Right hindlimb (tissue), 1 donor: ENCODE data around the gene S100A5.
"Not testable (repeated sequence)": the region's sequence is repeated elsewhere in the genome, so short reads cannot be mapped to it uniquely, and the experiment has no call there.

ENCODE experiments used
- DNase-seq: peaks from one replicate; pipeline ENCODE4 v3.0.0-alpha.2; 2018

Gene S100A5

DNA sequence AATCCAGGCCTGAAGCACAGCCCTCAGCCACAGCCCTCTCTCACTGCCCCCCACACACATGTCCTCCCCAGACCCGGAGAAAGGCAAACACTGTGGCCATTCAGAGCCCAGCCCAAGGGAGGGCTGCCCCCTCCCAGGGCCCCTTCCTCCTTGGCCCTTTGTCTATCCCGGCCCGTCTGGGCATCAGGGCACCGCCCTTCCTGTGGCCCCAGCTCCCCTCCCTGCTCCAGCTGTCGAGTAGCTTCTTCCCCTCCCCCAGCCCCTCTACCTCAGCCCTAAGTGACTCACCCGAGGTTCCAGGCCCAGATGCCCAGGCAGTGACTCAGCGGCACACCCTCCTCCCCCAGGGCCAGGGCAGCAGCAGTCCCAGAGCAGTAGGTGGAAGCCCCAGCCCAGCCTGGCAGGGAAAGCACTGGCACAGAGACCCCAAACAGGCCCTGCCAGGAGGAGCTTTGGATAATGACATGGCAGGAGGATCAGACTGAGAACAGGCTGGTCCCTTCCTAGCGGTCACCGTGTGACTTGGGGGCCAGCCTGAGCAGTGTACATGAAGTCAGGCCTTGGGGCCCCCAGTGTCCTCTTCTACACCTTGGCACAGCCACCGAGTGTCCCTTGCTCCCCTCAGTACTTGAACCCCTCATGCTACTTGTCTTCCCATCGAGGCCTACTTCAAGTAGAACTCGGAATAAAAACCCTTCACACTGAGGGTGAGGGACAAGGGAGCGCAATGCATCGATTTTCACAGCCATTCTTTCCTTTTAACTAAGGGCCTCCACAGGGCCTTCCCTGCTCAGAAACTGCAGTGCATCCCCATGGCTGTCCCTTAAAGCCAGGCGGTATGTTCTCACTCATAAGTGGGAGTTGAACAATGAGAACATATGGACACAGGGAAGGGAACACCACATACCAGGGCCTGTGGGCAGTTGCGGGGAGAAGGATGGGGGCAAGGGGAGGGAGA lies 26.0 kb upstream of the S100A5 start:
- peak; percentile 93 for DNase-seq

DNA sequence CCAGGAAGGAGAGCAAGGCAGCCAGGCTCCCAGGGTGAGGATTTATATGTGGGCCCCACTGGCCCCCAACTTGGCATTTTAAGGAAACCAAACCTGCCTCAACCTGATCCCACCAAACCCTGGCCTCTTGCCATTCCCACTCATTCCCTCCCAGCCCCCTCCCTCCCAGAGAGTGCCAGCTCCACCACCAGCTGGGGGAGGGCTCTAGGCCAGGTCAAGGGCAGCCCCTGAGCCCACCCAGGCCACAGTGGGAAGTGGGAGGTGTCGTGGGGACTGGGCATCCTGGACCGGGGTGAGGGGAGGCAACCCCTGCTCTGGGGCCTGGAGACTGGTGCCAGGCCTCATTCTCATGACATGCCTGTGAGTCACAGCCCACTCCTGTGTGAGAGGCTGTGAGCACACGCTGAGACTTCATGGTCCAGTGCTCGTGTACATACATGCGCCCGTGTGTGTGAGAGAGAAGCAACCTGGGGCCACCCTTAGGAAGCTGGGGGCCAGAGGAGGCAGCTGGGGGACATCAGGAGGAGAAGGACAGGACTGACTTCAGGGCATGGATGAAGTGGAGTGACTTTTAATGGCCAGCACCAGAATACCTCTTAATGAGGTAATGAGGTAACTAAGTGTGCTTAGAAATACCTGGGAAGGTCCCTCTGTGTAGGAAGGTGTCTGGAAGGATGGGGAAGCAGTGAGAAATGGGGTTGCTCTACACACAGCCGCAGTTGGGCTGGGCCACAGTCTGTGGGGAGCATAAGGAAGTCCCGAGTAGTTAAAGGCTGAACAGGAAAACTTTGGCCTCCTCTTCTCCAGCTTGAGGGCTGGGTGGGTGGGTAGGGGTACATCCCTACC lies 25.0 kb upstream of the S100A5 start, which contains the start of gene S100A2:
Gene S100A2, minus strand, starts transcription at position 316 of the 846 bp plus-strand sequence. CDS start 1,967 bp downstream, outside the sequence.
- peak; percentile 53 for DNase-seq

DNA sequence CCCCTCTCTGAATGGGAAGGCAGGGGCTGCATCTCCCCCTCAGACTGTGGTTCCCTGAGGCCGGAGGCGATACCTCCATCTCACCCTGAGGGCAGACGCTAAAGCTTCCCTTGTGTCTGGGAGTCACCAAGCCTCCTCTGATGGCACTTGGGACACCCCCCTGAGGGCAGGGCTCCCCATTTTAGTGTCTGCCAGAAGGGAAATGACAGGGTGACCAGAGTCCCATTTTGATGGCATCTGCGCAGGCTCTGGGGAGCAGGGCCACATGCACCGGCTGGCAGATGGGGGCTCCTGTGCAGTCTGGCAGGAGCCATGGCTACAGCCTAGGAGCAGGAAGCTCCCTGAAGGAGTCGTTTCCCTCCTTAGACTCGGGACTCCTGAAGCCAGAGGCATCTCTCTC lies 23.3 kb upstream of the S100A5 start:
- DNase-seq, result no peak

DNA sequence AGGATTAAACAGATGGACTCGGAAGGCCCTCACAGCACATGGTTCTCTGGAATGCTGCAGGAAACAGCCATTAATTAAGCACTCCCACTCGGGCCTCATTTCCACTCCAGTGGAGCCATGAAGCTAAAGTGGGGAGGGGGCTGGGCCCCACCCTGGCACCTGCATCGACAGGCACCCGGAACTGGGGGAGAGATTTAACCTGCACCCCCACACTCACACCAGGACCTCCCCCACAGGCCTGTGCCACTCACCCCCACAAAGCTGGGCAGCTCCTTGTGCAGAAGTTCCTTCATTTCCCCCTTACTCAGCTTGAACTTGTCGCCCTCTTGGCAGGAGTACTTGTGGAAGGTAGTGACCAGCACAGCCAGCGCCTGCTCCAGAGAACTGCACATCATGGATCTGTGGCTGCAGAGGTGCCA lies 22.8 kb upstream of the S100A5 start:
- no peak for DNase-seq

DNA sequence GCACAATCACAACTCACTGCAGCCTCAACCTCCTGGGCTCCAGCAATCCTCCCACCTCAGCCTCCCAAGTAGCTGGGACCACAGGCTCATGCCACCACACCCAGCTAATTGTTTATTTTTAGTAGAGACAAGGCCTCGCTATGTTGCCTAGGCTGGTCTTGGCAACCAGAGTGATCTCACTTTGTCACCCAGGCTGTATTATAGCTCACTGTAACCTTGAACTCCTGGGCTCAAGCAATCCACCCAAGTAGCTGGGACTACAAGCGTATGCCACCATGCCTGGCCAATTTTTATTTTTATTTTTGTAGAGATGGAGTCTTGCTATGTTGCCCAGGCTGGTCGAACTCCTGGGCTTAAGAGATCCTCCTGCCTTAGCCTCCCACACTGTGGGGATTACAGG lies 21.3 kb upstream of the S100A5 start:
- not testable (repeated sequence) for DNase-seq

DNA sequence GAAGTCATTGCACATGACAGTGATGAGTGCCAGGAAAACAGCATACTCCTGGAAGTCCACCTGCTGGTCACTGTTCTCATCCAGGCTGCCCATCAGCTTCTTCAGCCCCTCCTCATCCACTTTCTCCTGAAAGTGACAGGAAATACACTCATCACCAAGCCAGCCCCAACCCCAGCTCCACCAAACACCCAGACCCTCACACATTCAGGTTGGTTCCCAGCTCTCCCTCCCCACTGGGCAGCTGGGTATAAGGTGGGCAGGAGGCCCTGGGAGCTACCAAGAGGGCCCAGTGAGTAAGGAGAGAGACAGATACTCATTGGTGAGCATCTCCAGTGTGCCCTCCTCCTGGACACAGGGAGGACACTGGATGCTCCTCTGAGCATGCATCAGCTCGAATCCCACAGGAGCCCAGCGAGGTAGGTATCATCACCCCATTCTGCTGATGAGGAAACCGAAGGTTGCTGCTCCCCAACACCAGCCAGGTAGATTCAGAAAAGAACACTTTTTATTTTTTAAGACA lies 20.8 kb upstream of the S100A5 start:
- no peak for DNase-seq

DNA sequence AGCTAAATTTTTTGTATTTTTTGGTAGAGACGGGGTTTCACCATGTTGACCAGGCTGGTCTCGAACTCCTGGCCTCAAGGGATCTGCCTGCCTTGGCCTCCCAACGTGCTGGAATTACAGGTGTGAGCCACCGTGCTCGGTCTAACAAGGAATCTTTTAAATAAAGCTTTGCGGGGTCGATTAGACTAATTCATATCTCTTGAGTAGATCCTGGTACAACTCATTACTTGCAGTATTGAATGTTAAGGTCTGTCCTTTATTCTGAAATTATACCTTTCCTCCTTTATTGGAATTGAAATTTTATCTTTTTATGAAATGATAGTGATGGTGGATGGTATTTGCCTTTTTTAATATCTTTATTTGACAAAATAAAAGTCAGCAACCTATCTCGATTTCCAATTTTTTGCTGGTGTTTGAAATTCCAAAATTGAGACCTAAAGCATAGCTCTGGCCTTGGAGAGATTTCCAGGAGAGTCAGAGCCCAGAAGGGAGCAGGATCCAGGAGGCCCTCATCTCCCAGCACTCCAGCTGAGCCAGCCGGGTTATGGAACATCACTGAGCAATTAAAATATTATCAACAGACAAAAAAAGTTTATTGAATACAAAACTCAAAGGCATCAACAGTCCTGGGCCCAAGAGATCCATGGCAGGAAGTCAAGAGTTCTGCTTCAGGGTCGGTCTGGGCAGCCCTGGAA lies 20.2 kb upstream of the S100A5 start:
- no peak for DNase-seq

DNA sequence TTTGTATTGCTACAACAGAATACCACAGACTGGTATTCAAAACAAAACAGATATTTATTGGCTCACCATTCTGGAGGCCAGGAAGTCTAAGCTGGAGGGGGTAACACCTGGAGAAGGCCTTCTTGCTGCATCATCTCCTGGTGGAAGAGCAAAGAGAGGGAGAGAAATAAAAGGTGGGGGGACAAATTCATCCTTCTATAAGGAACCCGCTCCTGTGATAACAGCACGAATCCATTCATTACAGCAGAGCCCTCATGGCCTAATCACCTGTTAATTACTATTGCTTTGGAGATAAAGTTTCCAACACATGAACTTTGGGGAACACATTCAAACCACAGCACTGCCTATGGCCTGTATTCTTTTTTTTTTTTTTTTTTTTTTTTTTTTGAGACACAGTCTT lies 19.5 kb upstream of the S100A5 start:
- no peak for DNase-seq

DNA sequence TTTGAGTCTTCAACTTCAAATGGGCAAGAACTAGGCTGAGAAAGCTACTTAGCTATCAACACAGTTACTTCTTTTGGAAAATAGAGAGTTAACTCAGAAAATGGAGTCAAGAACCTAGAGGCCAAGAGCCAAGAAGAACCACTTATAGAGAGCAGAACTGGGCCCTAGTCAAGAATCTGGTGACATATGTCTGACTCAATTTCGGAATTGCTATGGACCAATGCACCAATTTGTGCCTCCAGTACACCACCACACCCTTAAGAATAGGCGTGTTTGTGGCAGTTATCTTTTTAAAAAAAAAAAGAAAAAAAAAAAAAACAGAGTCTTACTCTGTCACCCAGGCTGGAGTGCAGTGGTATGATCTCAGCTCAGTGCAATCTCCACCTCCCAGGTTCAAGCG lies 17.1 kb upstream of the S100A5 start:
- no peak for DNase-seq

DNA sequence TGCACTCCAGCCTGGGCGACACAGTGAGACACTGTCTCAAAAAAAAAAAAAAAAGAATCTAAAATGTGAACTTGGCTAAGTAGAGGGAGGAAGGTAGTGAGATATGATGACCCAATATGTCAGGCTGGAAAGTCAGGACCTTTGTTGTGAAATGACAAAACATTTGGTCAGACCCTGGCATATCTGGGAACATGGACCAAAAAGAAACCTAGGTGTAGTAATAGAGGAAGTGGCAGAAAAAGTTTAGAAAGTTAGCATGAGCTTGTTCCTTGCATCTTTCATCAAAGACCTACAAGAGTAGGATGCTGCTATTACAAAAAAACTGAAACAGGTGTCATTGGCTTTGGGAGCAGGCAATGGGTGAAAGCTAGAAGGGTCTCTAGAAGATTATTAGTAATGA lies 15.6 kb upstream of the S100A5 start:
- DNase-seq, result no peak

DNA sequence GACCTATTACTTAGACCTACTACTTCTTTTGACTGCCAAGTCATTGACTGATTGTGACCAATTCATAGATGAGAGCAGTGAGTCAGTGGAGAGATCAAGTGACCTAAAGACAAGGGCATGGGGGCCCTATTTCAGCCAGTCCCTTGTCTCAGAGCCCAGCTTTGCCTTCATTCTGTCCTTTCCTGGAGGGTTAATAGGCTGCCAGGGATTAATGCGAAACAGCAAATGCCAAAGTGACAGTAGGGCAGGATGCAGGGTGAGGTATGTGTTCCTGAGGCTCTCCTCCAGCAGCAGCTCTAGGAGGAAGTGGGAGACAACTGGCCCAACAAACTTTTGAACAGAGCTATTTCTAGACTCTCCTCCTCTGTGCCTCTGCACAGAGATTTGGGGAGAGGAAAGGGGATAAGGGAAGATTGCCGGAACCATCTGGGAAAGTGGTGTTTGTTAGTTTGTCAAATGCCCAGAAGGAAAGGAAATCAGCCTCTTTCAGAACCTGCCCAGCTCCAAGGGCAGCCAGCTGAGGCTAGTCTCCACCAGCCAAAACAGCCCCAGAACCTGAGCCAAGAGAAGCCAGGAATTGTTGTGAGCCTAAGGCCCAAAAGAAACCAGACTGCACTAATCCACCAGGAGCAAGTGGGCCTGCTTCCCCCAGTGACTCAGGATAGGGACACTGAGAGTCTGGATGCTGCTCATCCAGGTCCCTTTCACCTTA lies 13.3 kb upstream of the S100A5 start:
- peak; percentile 60 for DNase-seq

DNA sequence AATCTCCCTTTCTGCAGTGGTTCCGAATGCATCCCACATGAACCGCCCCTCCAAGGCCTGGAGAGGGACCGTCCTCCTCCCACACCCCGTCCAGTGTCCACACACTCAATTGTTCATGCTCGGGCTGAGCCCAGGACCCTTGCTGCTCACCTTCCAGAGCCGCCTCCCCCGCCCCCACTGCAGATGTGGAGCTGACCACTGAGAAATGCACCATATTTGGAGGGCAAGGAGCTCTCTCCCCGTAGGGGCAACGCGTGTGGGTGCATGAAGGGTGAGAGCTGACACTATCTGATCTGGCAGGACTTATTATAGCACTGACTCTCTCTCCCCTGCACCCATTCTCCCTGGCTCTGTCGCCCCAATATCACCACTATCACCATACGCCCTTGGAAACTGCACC lies 12.4 kb upstream of the S100A5 start:
- DNase-seq, result no peak

DNA sequence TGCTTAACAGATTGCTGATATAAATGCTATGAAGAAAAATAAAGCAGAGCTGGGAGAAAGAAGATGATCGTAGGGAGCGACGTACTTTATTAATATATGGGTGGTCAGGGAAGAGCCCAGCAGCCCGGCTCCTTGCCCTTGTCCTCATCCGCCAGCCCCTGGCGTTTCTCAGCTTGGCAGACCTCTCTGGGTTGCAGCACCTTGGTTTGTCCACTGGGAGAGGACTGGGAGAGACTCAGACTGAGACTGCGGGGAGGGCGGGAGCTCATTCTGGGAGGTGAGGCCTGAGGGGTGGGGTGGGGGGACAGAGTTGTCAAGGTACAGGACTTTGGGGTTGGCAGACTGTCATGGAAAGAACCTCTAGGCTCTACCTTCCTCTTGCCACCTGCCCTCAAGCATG lies 11.6 kb upstream of the S100A5 start:
- no peak for DNase-seq

DNA sequence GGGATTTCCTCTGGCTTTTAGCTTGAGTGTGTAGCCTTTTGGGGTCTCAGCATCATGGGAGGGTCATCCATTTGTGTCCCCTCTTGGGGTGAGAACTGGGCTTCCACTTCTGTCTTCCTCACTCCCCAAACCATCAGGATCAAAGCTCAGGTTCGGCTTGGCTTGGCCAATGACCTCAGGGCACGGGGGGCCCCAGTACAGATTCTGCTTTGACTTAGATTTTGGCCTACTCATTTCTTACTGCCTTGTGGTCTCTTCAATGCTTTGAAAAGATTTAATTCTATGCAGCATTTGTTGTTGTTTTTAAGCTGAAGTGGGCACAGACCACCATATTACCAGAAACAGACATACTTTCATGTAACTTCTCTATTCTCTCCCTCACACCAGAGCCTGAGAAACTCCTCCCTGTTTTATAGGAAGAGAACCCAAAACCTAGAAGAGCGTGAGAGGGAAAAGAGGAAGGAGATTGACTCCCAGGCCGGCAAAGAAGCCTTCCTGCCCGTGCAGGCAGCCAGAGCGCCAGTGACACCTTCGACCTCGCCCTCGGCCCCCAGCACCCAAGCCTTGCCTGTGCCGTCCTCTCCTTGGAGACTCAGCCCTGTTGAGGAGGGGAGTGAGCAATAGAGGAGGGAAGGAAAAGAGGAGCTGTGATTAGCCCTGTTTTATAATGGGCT lies 10.2 kb upstream of the S100A5 start:
- DNase-seq, result no peak

DNA sequence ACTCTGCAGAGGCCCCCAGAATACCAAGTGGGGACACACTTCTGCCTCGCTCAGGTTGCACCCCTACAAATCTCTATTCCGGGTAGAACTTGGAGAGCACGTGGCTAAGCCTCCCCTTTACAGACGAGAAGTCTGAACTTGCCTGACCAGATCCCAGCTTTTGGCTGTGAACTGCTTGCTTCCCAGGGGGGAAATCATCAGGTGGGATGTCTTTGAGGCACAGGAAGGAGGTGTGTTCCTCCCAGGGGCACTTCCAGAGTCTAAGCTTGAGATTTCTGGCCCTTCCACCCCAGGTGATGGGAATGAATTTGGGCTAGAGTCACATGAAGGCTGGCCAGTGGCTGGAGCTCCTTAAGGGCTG lies 9.6 kb upstream of the S100A5 start:
- DNase-seq, result no peak

DNA sequence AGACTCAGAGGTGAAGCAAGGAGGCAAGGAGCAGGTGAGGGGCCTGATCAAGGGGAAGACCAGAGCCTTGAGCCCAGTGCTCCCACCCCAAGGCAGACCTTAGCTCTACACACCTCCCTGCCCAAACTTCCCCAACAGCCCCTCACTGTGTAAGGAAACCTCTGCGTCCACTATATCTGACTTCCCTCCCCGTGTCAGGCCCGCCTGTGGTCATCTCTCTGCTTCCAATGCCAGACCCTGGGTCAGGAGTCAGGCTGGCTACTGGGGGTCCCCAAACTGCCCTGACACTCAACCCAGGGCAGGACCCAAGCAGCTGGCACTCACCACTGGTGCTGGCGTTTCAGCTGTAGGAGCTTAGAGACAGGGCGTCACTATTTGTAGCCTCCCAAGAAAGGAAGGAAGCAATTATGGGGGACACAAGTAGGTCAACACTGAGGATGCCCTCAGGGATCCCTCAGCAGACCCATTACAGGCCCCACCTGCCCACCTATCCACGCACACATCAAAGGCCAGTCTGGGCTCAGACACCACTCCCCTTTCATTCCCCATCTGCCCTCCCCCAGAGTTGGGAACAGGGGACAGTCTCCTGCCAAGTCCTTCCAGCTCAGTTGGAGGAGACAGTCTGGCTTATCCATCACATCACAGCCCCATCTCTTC lies 9.1 kb upstream of the S100A5 start:
- no peak for DNase-seq

DNA sequence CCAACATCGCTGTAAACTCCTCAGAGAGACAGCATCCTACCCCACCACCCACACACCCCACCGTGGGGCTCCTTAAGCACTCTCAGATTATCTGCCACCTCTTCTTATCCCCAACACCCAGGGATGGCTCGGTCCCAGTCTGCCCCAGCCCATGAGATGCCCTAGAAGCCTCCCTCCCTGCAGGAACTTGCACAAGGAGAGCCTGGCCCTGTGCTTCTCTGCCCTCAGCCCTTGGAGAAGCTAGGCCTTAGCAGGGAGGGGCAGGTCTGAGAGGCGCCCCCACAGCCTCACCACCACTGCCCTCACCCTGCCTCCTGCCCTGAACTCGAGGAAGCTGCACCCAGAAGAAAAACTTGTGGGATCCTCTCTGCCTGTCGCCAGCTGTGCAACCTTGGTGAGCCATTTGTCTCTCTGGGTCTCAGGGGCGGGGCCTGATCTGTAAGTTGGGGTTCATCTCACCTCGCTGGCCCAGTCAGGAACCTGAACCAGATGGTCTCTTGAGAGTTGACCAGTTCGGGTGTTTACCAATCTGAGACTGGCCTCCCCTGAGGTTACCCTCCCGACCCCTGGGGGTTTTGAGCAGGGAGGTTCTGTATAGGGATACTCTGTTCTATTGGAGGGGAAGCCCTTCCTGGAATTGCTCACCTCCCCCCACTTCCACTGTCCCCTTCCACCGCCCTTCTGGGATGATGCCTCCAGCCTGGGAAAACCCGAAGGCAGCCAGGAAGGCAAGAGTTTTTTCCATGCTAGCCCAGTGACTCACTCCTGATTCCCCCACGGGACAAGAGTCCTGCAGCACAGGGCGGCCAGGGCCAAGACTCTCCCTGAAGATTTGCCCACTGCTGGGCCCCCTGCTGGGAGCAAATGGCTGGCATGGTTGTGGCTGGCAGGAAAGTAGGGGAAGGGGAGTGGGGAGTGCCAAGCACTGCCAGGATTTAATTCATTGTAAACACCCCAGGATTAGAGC lies 8.3 kb upstream of the S100A5 start, which contains the start of gene S100A3:
Gene S100A3, minus strand, starts transcription at position 537 of the 967 bp plus-strand sequence. CDS start 773 bp downstream, outside the sequence.
- peak; percentile 61 for DNase-seq

DNA sequence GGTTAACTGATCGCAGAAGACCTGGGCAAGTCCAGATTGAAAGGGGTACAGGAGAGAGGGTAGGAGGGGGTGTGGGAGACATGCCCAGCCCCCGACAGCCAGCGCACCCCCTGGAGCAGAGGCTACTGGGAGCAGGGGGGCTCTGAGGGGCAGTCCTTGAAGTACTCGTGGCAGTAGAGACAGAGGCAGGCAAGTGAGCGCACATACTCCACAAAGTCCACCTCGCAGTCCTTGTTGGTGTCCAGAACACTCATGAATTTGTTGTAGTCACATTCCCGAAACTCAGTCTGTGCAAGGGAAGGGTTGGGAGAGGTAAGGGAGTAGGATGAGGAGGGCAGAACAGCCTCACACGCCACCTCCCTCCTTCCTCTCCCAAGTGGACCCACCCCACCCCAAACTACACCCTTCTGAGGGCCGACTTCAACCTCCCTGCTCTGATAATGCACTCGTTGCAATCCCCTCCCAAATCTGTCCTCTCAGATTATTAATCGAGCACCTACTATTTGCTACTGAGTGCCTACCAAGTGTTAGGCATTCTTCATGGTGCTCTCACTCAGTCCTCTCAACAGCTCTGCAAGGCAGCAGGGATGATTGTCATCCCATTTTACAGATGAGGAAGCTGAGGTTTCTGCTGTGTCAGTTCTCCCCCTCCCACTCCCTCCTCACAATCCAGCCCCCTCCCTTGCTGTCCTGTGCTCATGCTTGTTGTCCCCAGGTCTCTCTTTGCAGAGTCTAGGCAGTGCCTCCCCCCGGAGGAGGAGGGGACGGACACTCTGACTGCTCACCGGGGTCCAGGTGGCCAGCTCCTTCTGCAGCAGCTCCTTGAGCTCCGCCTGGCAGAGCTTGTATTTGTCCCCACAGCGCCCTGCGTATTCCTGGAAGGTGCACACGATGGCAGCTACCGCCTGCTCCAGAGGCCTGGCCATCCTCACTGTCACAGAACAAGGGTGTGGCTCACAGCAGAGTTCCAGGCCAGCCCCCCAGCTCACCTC lies 7.1 kb upstream of the S100A5 start:
- DNase-seq, result no peak
